ENCODE data around the gene ATR.

Gene ATR

DNA sequence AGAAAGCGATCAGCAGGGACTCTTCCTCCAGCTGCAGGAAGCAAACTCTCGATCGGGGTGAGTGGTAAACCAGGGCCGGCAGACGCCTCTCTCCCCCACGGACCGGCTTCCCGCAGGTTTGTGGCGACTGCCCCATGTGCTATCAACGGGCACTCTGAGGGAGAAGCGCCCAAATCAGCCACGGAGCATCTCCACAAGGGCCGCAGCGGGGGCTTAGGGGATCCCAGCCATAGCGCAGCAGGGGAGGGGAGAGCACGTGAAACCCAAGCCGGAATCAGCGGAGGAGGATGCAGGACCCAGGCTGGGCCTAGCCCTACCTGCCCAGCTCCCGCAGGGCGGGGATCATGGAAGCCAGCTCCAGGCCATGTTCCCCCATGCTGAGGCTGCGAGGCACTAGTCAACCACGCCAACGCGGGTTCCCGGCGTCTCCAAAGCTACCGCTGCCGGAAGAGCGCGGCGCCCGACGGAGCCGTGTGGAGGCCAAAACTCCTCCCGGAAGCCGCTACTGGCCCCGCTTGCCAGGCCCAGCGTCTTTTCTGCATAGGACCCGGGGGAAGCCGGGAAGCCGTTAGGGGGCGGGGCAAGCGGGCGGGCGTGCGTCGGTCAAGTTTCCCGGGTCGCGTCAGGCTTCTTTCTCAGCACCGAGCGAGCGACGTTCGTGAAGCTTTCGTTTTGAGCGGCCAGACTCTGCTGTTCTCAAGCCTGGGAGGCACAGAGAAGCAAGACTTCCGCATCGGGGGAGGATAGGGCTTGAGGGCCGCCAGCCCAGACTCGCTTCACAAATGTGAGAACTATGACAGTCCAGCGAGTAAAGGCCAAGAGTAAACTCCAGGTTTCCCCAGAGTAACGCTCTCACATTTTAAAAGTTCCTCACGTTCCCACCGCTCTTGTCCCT is at the start of gene ATR (continued):
- TF ChIP-seq, protein P1, sequence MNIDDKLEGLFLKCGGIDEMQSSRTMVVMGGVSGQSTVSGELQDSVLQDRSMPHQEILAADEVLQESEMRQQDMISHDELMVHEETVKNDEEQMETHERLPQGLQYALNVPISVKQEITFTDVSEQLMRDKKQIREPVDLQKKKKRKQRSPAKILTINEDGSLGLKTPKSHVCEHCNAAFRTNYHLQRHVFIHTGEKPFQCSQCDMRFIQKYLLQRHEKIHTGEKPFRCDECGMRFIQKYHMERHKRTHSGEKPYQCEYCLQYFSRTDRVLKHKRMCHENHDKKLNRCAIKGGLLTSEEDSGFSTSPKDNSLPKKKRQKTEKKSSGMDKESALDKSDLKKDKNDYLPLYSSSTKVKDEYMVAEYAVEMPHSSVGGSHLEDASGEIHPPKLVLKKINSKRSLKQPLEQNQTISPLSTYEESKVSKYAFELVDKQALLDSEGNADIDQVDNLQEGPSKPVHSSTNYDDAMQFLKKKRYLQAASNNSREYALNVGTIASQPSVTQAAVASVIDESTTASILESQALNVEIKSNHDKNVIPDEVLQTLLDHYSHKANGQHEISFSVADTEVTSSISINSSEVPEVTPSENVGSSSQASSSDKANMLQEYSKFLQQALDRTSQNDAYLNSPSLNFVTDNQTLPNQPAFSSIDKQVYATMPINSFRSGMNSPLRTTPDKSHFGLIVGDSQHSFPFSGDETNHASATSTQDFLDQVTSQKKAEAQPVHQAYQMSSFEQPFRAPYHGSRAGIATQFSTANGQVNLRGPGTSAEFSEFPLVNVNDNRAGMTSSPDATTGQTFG (tag by site-specific recombination; IDR thresholded peaks at IDR 0.05; ENCODE audit: borderline replicate concordance), result no peak
- no peak for TF ChIP-seq ZNF157 (tag by site-specific recombination; IDR thresholded peaks at IDR 0.05)
- TF ChIP-seq ZNF354C (tag by site-specific recombination; IDR thresholded peaks at IDR 0.05; ENCODE audit: borderline replicate concordance, low read depth), result no peak
- TF ChIP-seq ZEB2 (tag by site-specific recombination; IDR thresholded peaks at IDR 0.05), result peak; percentile 87
- peak; percentile 54; the same call in 1 of the 2 replicates for TF ChIP-seq ZNF146 (tag by site-specific recombination; IDR thresholded peaks at IDR 0.05)
- TF ChIP-seq GLIS2 (tag by site-specific recombination; IDR thresholded peaks at IDR 0.05), result peak; percentile 67
- TF ChIP-seq, protein P2, sequence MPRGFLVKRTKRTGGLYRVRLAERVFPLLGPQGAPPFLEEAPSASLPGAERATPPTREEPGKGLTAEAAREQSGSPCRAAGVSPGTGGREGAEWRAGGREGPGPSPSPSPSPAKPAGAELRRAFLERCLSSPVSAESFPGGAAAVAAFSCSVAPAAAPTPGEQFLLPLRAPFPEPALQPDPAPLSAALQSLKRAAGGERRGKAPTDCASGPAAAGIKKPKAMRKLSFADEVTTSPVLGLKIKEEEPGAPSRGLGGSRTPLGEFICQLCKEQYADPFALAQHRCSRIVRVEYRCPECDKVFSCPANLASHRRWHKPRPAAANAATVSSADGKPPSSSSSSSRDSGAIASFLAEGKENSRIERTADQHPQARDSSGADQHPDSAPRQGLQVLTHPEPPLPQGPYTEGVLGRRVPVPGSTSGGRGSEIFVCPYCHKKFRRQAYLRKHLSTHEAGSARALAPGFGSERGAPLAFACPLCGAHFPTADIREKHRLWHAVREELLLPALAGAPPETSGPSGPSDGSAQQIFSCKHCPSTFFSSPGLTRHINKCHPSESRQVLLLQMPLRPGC (tag by site-specific recombination; IDR thresholded peaks at IDR 0.05), result 0 out of 2 replicates have a peak, but pooled peaks have one; percentile 28
- TF ChIP-seq, protein P3, sequence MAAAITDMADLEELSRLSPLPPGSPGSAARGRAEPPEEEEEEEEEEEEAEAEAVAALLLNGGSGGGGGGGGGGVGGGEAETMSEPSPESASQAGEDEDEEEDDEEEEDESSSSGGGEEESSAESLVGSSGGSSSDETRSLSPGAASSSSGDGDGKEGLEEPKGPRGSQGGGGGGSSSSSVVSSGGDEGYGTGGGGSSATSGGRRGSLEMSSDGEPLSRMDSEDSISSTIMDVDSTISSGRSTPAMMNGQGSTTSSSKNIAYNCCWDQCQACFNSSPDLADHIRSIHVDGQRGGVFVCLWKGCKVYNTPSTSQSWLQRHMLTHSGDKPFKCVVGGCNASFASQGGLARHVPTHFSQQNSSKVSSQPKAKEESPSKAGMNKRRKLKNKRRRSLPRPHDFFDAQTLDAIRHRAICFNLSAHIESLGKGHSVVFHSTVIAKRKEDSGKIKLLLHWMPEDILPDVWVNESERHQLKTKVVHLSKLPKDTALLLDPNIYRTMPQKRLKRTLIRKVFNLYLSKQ (tag by site-specific recombination; IDR thresholded peaks at IDR 0.05; ENCODE audit: borderline replicate concordance), result no peak
- TF ChIP-seq, protein P4, sequence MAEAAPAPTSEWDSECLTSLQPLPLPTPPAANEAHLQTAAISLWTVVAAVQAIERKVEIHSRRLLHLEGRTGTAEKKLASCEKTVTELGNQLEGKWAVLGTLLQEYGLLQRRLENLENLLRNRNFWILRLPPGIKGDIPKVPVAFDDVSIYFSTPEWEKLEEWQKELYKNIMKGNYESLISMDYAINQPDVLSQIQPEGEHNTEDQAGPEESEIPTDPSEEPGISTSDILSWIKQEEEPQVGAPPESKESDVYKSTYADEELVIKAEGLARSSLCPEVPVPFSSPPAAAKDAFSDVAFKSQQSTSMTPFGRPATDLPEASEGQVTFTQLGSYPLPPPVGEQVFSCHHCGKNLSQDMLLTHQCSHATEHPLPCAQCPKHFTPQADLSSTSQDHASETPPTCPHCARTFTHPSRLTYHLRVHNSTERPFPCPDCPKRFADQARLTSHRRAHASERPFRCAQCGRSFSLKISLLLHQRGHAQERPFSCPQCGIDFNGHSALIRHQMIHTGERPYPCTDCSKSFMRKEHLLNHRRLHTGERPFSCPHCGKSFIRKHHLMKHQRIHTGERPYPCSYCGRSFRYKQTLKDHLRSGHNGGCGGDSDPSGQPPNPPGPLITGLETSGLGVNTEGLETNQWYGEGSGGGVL (tag by site-specific recombination; IDR thresholded peaks at IDR 0.05), result no peak
- TF ChIP-seq, protein P5, sequence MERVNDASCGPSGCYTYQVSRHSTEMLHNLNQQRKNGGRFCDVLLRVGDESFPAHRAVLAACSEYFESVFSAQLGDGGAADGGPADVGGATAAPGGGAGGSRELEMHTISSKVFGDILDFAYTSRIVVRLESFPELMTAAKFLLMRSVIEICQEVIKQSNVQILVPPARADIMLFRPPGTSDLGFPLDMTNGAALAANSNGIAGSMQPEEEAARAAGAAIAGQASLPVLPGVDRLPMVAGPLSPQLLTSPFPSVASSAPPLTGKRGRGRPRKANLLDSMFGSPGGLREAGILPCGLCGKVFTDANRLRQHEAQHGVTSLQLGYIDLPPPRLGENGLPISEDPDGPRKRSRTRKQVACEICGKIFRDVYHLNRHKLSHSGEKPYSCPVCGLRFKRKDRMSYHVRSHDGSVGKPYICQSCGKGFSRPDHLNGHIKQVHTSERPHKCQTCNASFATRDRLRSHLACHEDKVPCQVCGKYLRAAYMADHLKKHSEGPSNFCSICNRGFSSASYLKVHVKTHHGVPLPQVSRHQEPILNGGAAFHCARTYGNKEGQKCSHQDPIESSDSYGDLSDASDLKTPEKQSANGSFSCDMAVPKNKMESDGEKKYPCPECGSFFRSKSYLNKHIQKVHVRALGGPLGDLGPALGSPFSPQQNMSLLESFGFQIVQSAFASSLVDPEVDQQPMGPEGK (tag by site-specific recombination; IDR thresholded peaks at IDR 0.05), result peak; percentile 71
- TF ChIP-seq ZNF544 (tag by site-specific recombination; IDR thresholded peaks at IDR 0.05), result no peak
- TF ChIP-seq ZNF155 (tag by site-specific recombination; IDR thresholded peaks at IDR 0.05), result no peak
- TF ChIP-seq YY1 (tag by site-specific recombination; IDR thresholded peaks at IDR 0.05), result peak; percentile 83
- TF ChIP-seq PRDM1 (tag by site-specific recombination; IDR thresholded peaks at IDR 0.05), result peak; percentile 88
- TF ChIP-seq ZBTB21 (tag by site-specific recombination; IDR thresholded peaks at IDR 0.05), result peak; percentile 61
- TF ChIP-seq, protein P6, sequence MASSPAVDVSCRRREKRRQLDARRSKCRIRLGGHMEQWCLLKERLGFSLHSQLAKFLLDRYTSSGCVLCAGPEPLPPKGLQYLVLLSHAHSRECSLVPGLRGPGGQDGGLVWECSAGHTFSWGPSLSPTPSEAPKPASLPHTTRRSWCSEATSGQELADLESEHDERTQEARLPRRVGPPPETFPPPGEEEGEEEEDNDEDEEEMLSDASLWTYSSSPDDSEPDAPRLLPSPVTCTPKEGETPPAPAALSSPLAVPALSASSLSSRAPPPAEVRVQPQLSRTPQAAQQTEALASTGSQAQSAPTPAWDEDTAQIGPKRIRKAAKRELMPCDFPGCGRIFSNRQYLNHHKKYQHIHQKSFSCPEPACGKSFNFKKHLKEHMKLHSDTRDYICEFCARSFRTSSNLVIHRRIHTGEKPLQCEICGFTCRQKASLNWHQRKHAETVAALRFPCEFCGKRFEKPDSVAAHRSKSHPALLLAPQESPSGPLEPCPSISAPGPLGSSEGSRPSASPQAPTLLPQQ (tag by site-specific recombination; IDR thresholded peaks at IDR 0.05), result peak; percentile 80
- TF ChIP-seq, protein P7, sequence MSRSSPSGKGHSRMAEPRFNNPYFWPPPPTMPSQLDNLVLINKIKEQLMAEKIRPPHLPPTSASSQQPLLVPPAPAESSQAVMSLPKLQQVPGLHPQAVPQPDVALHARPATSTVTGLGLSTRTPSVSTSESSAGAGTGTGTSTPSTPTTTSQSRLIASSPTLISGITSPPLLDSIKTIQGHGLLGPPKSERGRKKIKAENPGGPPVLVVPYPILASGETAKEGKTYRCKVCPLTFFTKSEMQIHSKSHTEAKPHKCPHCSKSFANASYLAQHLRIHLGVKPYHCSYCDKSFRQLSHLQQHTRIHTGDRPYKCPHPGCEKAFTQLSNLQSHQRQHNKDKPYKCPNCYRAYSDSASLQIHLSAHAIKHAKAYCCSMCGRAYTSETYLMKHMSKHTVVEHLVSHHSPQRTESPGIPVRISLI (tag by site-specific recombination; IDR thresholded peaks at IDR 0.05), result no peak
- TF ChIP-seq SP2 (tag by site-specific recombination; IDR thresholded peaks at IDR 0.05), result peak; percentile 78
- TF ChIP-seq ZNF701 (tag by site-specific recombination; IDR thresholded peaks at IDR 0.05), result no peak
- TF ChIP-seq ZNF670 (tag by site-specific recombination; IDR thresholded peaks at IDR 0.05; ENCODE audit: low read depth), result no peak
- TF ChIP-seq ZNF830 (tag by site-specific recombination; IDR thresholded peaks at IDR 0.05; ENCODE audit: low read depth), result no peak
- peak; percentile 88 for TF ChIP-seq ZBTB20 (tag by site-specific recombination; IDR thresholded peaks at IDR 0.05)
- peak; percentile 22; the same call in 1 of the 2 replicates for TF ChIP-seq ZNF366 (tag by site-specific recombination; conservative IDR thresholded peaks at IDR 0.05)
- TF ChIP-seq ZNF341 (tag by site-specific recombination; IDR thresholded peaks at IDR 0.05; ENCODE audit: low read depth), result peak; percentile 88
- no peak for TF ChIP-seq ZNF555 (tag by site-specific recombination; conservative IDR thresholded peaks at IDR 0.05)

Measured in HEK293 (cell line).